ENCODE results near the gene ARIH1.

ARIH1 gene

GRCh38 chr15:72474912-72475628 is 940 bp downstream of the ARIH1 start:
- TF ChIP-seq ZNF274 (IDR thresholded peaks at IDR 0.05; ENCODE audit: low read depth, low read length): no peak
- H3K4me3 ChIP-seq (ENCODE audit: low read length): peak overlapping the region; percentile 94

GRCh38 chr15:72475674-72476073 is 1.5 kb downstream of the ARIH1 start:
- peak overlapping the region; percentile 94 for H3K4me3 ChIP-seq (ENCODE audit: low read length)
- no peak for TF ChIP-seq ZNF274 (IDR thresholded peaks at IDR 0.05; ENCODE audit: low read depth, low read length)

- H3K4me3 ChIP-seq (ENCODE audit: low read length): peak overlapping the region; percentile 94
Measured at GRCh38 chr15:72476330-72476729, 2.2 kb downstream of the ARIH1 start.

GRCh38 chr15:72481015-72481659 is 7.0 kb downstream of the ARIH1 start:
- no peak for TF ChIP-seq ZNF274 (IDR thresholded peaks at IDR 0.05; ENCODE audit: low read depth, low read length)
- no peak overlapping the region for H3K4me3 ChIP-seq (ENCODE audit: low read length)

GRCh38 chr15:72482275-72482674 is 8.1 kb downstream of the ARIH1 start:
- TF ChIP-seq ZNF274 (IDR thresholded peaks at IDR 0.05; ENCODE audit: low read depth, low read length): no peak
- H3K4me3 ChIP-seq (ENCODE audit: low read length): no peak overlapping the region

- no peak for TF ChIP-seq ZNF274 (IDR thresholded peaks at IDR 0.05; ENCODE audit: low read depth, low read length)
Measured at GRCh38 chr15:72483279-72483678, 9.1 kb downstream of the ARIH1 start.

GRCh38 chr15:72486144-72486543 is 12.0 kb downstream of the ARIH1 start:
- no peak overlapping the region for H3K4me3 ChIP-seq (ENCODE audit: low read length)
- no peak for TF ChIP-seq ZNF274 (IDR thresholded peaks at IDR 0.05; ENCODE audit: low read depth, low read length)

More at GRCh38 chr15:72483279-72483678, 9.1 kb downstream of the ARIH1 start:
- H3K4me3 ChIP-seq (ENCODE audit: low read length): no peak overlapping the region

- no peak for TF ChIP-seq ZNF274 (IDR thresholded peaks at IDR 0.05; ENCODE audit: low read depth, low read length)
- no peak overlapping the region for H3K4me3 ChIP-seq (ENCODE audit: low read length)
Measured at GRCh38 chr15:72487070-72487797, 13.1 kb downstream of the ARIH1 start.

GRCh38 chr15:72488558-72488957 is 14.4 kb downstream of the ARIH1 start:
- no peak overlapping the region for H3K4me3 ChIP-seq (ENCODE audit: low read length)
- no peak for TF ChIP-seq ZNF274 (IDR thresholded peaks at IDR 0.05; ENCODE audit: low read depth, low read length)

- no peak for TF ChIP-seq ZNF274 (IDR thresholded peaks at IDR 0.05; ENCODE audit: low read depth, low read length)
- no peak overlapping the region for H3K4me3 ChIP-seq (ENCODE audit: low read length)
Measured at GRCh38 chr15:72489943-72490554, 15.9 kb downstream of the ARIH1 start.

GRCh38 chr15:72491768-72492167 is 17.6 kb downstream of the ARIH1 start:
- TF ChIP-seq ZNF274 (IDR thresholded peaks at IDR 0.05; ENCODE audit: low read depth, low read length): no peak
- H3K4me3 ChIP-seq (ENCODE audit: low read length): no peak overlapping the region

GRCh38 chr15:72492733-72493132 is 18.6 kb downstream of the ARIH1 start:
- H3K4me3 ChIP-seq (ENCODE audit: low read length): no peak overlapping the region
- TF ChIP-seq ZNF274 (IDR thresholded peaks at IDR 0.05; ENCODE audit: low read depth, low read length): no peak

GRCh38 chr15:72493220-72493619 is 19.1 kb downstream of the ARIH1 start:
- no peak overlapping the region for H3K4me3 ChIP-seq (ENCODE audit: low read length)
- no peak for TF ChIP-seq ZNF274 (IDR thresholded peaks at IDR 0.05; ENCODE audit: low read depth, low read length)

GRCh38 chr15:72495007-72495406 is 20.9 kb downstream of the ARIH1 start:
- TF ChIP-seq ZNF274 (IDR thresholded peaks at IDR 0.05; ENCODE audit: low read depth, low read length): no peak
- no peak overlapping the region for H3K4me3 ChIP-seq (ENCODE audit: low read length)
